Measurements from ENCODE around the gene CNTN4.

The CNTN4 gene

DNA sequence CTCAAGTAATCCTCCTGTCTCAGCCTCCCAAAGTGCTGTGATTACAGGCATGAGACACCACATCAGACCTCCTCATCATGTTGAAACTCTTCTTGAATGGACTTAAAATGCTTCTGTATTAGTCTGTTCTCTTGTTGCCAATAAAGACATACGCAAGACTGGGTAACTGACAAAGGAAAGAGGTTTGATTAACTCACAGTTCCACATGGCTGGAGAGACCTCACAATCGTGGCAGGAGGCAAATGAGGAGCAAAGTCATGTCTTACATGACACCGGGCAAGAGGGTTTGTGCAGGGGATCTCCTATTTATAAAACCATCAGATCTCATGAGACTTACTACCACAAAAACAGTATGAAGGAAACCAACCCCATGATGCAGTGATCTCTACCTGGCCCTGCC is 113.5 kb downstream of the CNTN4 start:
- Histone ChIP-seq H3K36me3 (ENCODE audit: control insufficient read depth, insufficient read depth, low read length) (no peaks in the 10 kb centered on the region), H3K27me3 (ENCODE audit: control insufficient read depth, insufficient read depth, low read length) (no peaks in the 10 kb centered on the region), H3K4me3 (ENCODE audit: low read depth, low read length) (no peak overlapping the region), H3K4me1 (ENCODE audit: control insufficient read depth, insufficient read depth, low read length) (no peaks in the 10 kb centered on the region), H3K9ac (ENCODE audit: low read depth, low read length) (no peak overlapping the region), H3K9me3 (ENCODE audit: control insufficient read depth, insufficient read depth, low read length) (no peaks in the 10 kb centered on the region)

DNA sequence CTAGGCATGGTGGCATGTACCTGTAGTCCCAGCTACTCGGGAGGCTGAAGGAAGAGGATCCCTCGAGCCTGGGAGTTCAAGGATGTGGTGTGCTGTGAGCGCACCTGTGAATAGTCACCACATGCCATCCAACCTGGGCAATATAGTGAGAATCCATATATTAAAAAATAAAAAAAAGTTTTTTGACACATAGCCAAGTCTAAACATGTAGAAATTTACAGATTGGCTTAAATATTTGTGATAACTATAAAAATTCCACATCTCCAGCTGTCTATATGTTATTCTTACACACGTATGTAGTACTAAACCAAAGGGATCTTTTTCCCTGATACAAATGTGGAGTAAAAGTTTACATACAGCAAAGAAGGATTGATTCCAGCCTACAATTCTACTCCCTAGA is 119.7 kb downstream of the CNTN4 start:
- Histone ChIP-seq H3K9ac (ENCODE audit: low read depth, low read length) (no peak overlapping the region), H3K4me3 (ENCODE audit: low read depth, low read length) (no peak overlapping the region), H3K9me3 (ENCODE audit: control insufficient read depth, insufficient read depth, low read length) (no peaks in the 10 kb centered on the region), H3K27me3 (ENCODE audit: control insufficient read depth, insufficient read depth, low read length) (no peaks in the 10 kb centered on the region), H3K36me3 (ENCODE audit: control insufficient read depth, insufficient read depth, low read length) (no peaks in the 10 kb centered on the region), H3K4me1 (ENCODE audit: control insufficient read depth, insufficient read depth, low read length) (no peaks in the 10 kb centered on the region)

DNA sequence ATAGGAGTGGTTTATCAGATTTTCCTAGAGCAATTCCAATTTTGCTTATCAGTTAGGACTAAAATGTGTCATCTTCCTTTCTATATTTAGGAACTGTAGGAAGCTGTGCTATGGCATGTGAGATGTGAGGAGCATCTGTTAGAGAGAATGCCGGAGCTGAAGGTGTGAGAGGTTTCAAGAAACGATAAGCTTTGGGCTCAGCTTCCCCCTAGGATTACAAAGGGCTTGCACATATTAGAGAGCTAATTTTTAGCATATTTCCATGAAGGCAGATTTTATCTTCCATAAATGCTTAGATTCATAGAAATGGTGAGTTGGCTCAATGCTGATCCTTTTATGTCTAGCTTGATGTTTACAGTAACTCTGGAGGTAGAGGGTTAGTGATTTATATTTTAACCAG is 120.2 kb downstream of the CNTN4 start:
- Histone ChIP-seq H3K27me3 (ENCODE audit: control insufficient read depth, insufficient read depth, low read length) (no peaks in the 10 kb centered on the region), H3K9me3 (ENCODE audit: control insufficient read depth, insufficient read depth, low read length) (no peaks in the 10 kb centered on the region), H3K9ac (ENCODE audit: low read depth, low read length) (no peak overlapping the region), H3K36me3 (ENCODE audit: control insufficient read depth, insufficient read depth, low read length) (no peaks in the 10 kb centered on the region), H3K4me3 (ENCODE audit: low read depth, low read length) (no peak overlapping the region), H3K4me1 (ENCODE audit: control insufficient read depth, insufficient read depth, low read length) (no peaks in the 10 kb centered on the region)

DNA sequence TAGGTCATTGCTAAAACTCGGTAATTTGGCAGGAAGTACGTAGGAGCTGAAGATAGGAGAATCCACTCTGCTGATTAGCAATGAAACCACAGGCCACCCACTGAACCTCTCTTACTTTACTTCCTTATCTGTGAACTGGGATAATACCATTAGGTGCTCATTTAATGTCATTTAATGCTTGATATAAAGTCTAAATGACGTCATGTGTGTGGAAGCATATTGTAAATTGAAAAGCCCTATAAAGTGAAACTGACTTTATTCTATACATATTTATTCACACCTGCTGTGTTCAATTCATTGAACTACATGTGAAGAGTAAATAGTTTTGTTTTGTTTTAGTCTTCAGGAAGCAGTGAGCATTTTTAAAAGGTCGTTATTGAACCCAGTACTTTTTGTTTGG is 137.5 kb downstream of the CNTN4 start:
- Histone ChIP-seq H3K27me3 (ENCODE audit: control insufficient read depth, insufficient read depth, low read length) (no peaks in the 10 kb centered on the region), H3K4me1 (ENCODE audit: control insufficient read depth, insufficient read depth, low read length) (peaks cover 3% of the 10 kb centered on the region), H3K36me3 (ENCODE audit: control insufficient read depth, insufficient read depth, low read length) (no peaks in the 10 kb centered on the region), H3K9me3 (ENCODE audit: control insufficient read depth, insufficient read depth, low read length) (no peaks in the 10 kb centered on the region), H3K9ac (ENCODE audit: low read depth, low read length) (no peak overlapping the region), H3K4me3 (ENCODE audit: low read depth, low read length) (no peak overlapping the region)

DNA sequence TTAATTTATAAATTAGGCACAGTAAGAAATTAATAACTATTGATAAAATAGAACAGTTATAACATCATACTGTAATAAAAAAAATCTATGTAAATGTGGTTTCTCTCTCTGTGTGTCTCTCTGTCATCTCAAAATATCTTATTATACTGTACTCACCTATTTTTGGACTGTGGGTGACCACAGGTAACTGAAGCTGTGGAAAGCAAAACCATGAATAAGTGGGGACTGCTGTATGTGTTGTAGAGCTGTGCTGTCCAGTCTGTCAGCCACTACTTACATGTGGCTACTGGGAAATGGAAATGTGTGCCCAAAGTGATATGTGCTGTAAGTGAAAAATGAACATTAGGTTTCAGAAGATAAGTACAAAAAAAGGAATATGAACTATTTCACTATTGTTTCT is 145.5 kb downstream of the CNTN4 start:
- no peak overlapping the region for H3K4me3 ChIP-seq (ENCODE audit: low read depth, low read length)
- H3K9ac ChIP-seq (ENCODE audit: low read depth, low read length): no peak overlapping the region
- H3K4me1 ChIP-seq (ENCODE audit: control insufficient read depth, insufficient read depth, low read length): no peaks in the 10 kb centered on the region
- H3K27me3 ChIP-seq (ENCODE audit: control insufficient read depth, insufficient read depth, low read length): no peaks in the 10 kb centered on the region
- no peaks in the 10 kb centered on the region for H3K9me3 ChIP-seq (ENCODE audit: control insufficient read depth, insufficient read depth, low read length)
- H3K36me3 ChIP-seq (ENCODE audit: control insufficient read depth, insufficient read depth, low read length): no peaks in the 10 kb centered on the region

DNA sequence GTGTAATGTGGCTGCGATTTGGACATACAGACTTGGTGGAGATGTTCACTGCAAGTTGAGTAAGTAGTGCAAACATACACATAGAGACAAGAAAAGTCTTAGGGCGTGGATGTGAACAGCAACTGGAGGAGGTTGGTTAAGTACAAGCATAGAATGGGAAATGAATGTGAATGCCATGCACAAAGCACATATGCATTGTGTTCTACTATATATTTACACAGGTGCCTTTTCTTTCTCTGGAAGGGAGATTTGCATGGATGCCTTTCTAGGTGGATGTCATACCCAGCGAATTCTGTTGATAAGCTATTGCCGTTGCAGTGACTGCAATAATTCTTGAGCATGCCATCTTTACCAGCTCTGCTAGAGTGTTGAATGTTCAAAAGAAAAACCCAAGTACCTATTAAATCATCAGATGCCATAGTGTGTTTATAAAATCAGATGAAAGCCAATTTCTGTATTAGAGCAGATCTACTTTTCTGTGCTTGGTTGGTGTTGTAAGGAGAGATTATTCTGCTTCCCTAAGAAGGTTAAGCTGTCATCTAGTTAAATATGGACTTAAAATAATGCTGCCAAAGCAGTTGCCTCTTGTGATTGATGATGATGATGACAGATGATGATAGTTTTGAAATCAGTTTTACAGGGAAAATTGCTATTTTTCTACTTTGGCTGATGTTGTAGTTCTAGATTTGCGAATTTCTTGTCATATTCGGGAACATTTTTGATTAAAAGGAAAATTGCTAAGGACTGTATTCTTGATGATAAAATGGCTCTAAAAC is 148.4 kb downstream of the CNTN4 start:
- Histone ChIP-seq H3K4me3 (ENCODE audit: low read depth, low read length) (no peak overlapping the region), H3K27me3 (ENCODE audit: control insufficient read depth, insufficient read depth, low read length) (no peaks in the 10 kb centered on the region), H3K9ac (ENCODE audit: low read depth, low read length) (no peak overlapping the region), H3K9me3 (ENCODE audit: control insufficient read depth, insufficient read depth, low read length) (no peaks in the 10 kb centered on the region), H3K4me1 (ENCODE audit: control insufficient read depth, insufficient read depth, low read length) (no peaks in the 10 kb centered on the region), H3K36me3 (ENCODE audit: control insufficient read depth, insufficient read depth, low read length) (no peaks in the 10 kb centered on the region)

DNA sequence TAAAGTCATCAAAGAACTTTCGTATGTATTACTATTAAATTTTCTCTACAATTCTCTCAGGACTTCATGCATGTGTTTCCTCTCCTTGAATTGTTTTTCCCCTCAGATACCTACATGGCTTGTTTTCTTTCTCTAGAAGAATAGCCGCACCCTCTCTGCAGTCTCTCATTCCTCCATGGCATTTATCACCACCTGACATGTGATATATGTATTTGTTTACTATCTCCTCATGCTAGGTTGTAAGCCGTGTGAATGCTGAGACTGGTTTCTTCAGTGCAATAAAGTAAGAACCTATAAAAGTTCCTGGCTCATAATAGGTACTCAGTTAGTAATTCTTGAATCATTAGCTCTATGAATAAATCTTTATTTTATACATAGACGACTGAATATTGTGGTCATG is 149.2 kb downstream of the CNTN4 start:
- Histone ChIP-seq H3K36me3 (ENCODE audit: control insufficient read depth, insufficient read depth, low read length) (no peaks in the 10 kb centered on the region), H3K4me1 (ENCODE audit: control insufficient read depth, insufficient read depth, low read length) (no peaks in the 10 kb centered on the region), H3K27me3 (ENCODE audit: control insufficient read depth, insufficient read depth, low read length) (no peaks in the 10 kb centered on the region), H3K9me3 (ENCODE audit: control insufficient read depth, insufficient read depth, low read length) (no peaks in the 10 kb centered on the region), H3K4me3 (ENCODE audit: low read depth, low read length) (no peak overlapping the region), H3K9ac (ENCODE audit: low read depth, low read length) (no peak overlapping the region)

DNA sequence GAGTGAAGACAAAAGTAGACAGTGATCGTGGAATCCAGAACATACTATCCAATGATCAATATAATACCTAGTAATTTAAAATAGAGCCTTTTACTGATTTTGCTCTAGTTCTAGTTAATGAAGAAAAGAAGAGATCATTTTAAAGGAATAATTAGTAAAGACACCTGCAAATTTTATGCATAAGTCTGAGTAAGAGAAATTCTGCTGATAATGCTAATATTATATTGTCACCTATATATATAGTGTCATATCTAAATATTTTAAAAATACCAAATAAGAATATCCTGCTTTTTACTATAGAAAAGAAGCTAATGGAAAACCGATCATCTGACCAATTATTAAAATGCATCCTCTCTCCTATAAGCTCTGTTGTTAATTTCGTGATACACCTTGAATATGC is 152.1 kb downstream of the CNTN4 start:
- no peaks in the 10 kb centered on the region for H3K4me1 ChIP-seq (ENCODE audit: control insufficient read depth, insufficient read depth, low read length)
- H3K9ac ChIP-seq (ENCODE audit: low read depth, low read length): no peak overlapping the region
- H3K9me3 ChIP-seq (ENCODE audit: control insufficient read depth, insufficient read depth, low read length): no peaks in the 10 kb centered on the region
- H3K4me3 ChIP-seq (ENCODE audit: low read depth, low read length): no peak overlapping the region
- no peaks in the 10 kb centered on the region for H3K36me3 ChIP-seq (ENCODE audit: control insufficient read depth, insufficient read depth, low read length)
- H3K27me3 ChIP-seq (ENCODE audit: control insufficient read depth, insufficient read depth, low read length): no peaks in the 10 kb centered on the region

DNA sequence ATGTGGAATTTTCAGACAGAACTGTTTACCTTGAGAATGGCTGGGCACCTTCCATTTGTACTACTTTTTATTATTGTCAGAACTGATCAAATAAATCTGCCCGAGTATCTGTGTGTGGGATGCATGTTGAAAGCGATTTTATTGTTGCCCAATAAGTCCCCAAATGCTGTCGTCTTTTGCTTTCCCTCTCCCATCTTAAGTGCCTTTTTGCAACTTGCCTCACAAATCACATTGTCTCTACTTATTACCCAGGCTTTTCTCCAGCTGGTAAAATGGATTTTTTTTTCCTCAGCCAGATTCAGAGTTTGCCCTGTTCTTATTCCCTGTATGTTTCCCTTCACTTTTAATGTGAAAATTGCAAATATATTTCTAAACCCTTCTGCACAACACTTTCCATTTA is 163.1 kb downstream of the CNTN4 start:
- Histone ChIP-seq H3K27me3 (ENCODE audit: control insufficient read depth, insufficient read depth, low read length) (no peaks in the 10 kb centered on the region), H3K9me3 (ENCODE audit: control insufficient read depth, insufficient read depth, low read length) (no peaks in the 10 kb centered on the region), H3K4me3 (ENCODE audit: low read depth, low read length) (no peak overlapping the region), H3K36me3 (ENCODE audit: control insufficient read depth, insufficient read depth, low read length) (no peaks in the 10 kb centered on the region), H3K4me1 (ENCODE audit: control insufficient read depth, insufficient read depth, low read length) (no peaks in the 10 kb centered on the region), H3K9ac (ENCODE audit: low read depth, low read length) (no peak overlapping the region)

DNA sequence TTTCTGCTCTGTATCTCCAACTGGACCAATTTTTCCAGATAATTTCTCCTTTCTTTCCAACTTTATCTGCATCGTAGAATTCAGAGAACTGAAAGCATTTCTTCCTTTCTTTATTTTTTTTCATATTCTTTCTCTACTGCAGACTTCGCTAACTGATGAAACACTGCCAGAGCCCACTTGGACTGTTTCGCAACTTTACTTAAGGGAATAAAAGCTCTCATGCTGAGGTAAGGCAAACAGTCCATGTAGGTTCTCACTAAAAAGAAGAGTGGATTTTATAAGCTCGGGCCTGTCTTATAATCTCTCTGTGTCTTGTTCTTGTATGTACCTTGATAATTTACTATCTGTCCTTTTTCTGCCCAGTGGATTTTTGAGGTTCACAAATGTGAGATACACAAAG is 163.5 kb downstream of the CNTN4 start:
- no peak overlapping the region for H3K4me3 ChIP-seq (ENCODE audit: low read depth, low read length)
- H3K27me3 ChIP-seq (ENCODE audit: control insufficient read depth, insufficient read depth, low read length): no peaks in the 10 kb centered on the region
- H3K36me3 ChIP-seq (ENCODE audit: control insufficient read depth, insufficient read depth, low read length): no peaks in the 10 kb centered on the region
- H3K9me3 ChIP-seq (ENCODE audit: control insufficient read depth, insufficient read depth, low read length): no peaks in the 10 kb centered on the region
- no peaks in the 10 kb centered on the region for H3K4me1 ChIP-seq (ENCODE audit: control insufficient read depth, insufficient read depth, low read length)
- H3K9ac ChIP-seq (ENCODE audit: low read depth, low read length): no peak overlapping the region

DNA sequence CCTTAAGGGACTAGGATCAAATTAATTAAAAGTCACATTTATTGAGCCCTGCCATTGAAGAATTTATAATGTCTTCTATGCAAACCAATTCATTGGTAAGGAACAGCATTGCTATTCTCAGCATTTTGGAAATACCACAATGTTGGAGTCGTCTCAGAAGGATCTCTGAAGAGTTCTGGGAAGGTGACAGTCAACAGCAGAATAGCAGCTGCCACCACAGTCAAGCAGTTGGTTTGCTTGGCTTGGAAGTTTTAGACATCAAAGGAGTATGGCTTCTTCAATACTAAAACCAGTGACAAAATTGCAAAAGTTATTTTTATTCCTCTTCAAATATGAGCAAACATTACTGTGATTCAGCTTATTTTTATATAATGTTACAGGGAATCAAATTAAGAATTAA is 167.9 kb downstream of the CNTN4 start:
- no peaks in the 10 kb centered on the region for H3K27me3 ChIP-seq (ENCODE audit: control insufficient read depth, insufficient read depth, low read length)
- no peaks in the 10 kb centered on the region for H3K9me3 ChIP-seq (ENCODE audit: control insufficient read depth, insufficient read depth, low read length)
- no peaks in the 10 kb centered on the region for H3K4me1 ChIP-seq (ENCODE audit: control insufficient read depth, insufficient read depth, low read length)
- no peak overlapping the region for H3K9ac ChIP-seq (ENCODE audit: low read depth, low read length)
- H3K4me3 ChIP-seq (ENCODE audit: low read depth, low read length): no peak overlapping the region
- no peaks in the 10 kb centered on the region for H3K36me3 ChIP-seq (ENCODE audit: control insufficient read depth, insufficient read depth, low read length)

DNA sequence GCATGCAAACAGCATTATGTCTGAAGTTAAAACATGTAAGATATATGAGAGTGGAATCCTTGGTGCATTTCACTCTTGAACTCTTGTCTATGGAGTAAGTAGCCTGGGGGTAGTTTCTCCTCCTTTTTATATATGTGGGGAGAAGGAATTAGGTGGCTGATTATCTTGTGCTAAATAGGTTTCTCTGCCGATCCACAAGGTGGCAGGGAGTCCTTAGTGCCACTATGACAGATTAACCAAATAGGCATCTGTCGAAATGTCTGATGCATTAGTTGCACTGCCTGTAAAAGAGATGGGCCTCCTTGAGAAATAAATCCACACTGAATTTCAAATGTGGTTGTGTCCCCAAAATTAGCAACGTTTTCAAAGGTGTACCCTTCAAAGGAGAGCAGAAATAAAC is 170.1 kb downstream of the CNTN4 start:
- Histone ChIP-seq H3K4me3 (ENCODE audit: low read depth, low read length) (no peak overlapping the region), H3K27me3 (ENCODE audit: control insufficient read depth, insufficient read depth, low read length) (no peaks in the 10 kb centered on the region), H3K36me3 (ENCODE audit: control insufficient read depth, insufficient read depth, low read length) (no peaks in the 10 kb centered on the region), H3K4me1 (ENCODE audit: control insufficient read depth, insufficient read depth, low read length) (no peaks in the 10 kb centered on the region), H3K9me3 (ENCODE audit: control insufficient read depth, insufficient read depth, low read length) (no peaks in the 10 kb centered on the region), H3K9ac (ENCODE audit: low read depth, low read length) (no peak overlapping the region)
